Neural cell (in vitro differentiated cells): ENCODE data around the gene PADI2.

Experiments used
- EP300 ChIP-seq: fragments of 450-650 bp; conservative IDR thresholded peaks from 2 replicates; pipeline ENCODE4 v1.6.1; 2014; ENCODE audit warnings: antibody characterized with exemption, mild to moderate bottlenecking, moderate library complexity; ENCODE audit not compliant: poor library complexity, severe bottlenecking
- MXI1 ChIP-seq: fragments of 450-650 bp; conservative IDR thresholded peaks from 2 replicates; pipeline ENCODE4 v1.6.1; 2014; ENCODE audit warnings: antibody characterized with exemption, mild to moderate bottlenecking; ENCODE audit not compliant: poor library complexity, severe bottlenecking
- POLR2AphosphoS5 ChIP-seq: IDR thresholded peaks from 2 replicates; pipeline ENCODE4 v1.6.1; 2012
- RAD21 ChIP-seq: fragments of 450-650 bp; conservative IDR thresholded peaks from 2 replicates; pipeline ENCODE4 v1.6.1; 2014; ENCODE audit warnings: antibody characterized with exemption, mild to moderate bottlenecking, moderate library complexity
- TF ChIP-seq, protein P1 (sequence below): fragments of 450-650 bp; IDR thresholded peaks from 2 replicates; pipeline ENCODE4 v1.5.1; 2014; ENCODE audit warnings: antibody characterized with exemption, mild to moderate bottlenecking, moderate library complexity; ENCODE audit not compliant: poor library complexity, severe bottlenecking

DNA sequence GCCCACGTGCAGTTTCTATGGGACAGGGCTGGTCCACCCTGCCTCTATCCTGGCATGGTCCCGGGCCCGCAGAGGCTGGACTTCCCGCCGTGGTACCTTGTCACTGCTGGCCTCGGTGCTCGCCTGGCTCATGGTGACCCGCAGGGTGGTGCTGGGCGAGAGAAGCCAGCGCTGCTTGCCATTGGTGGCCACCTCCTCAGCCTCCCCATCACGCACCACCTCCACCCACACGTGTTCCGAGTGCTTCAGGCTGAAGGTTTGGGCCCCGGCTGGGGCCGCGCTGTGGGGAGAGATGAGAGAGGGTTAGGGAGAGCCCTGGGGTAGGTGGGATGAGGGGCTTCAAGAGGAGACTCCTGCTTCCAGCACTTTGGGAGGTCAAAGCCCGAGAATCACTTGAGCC is 14.5 kb downstream of the PADI2 start:
- TF ChIP-seq POLR2AphosphoS5 (no peak), EP300 (no peak), RAD21 (no peak), MXI1 (no peak)
- TF ChIP-seq, protein P1, sequence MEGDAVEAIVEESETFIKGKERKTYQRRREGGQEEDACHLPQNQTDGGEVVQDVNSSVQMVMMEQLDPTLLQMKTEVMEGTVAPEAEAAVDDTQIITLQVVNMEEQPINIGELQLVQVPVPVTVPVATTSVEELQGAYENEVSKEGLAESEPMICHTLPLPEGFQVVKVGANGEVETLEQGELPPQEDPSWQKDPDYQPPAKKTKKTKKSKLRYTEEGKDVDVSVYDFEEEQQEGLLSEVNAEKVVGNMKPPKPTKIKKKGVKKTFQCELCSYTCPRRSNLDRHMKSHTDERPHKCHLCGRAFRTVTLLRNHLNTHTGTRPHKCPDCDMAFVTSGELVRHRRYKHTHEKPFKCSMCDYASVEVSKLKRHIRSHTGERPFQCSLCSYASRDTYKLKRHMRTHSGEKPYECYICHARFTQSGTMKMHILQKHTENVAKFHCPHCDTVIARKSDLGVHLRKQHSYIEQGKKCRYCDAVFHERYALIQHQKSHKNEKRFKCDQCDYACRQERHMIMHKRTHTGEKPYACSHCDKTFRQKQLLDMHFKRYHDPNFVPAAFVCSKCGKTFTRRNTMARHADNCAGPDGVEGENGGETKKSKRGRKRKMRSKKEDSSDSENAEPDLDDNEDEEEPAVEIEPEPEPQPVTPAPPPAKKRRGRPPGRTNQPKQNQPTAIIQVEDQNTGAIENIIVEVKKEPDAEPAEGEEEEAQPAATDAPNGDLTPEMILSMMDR: no peak
